ENCODE data around the gene TBC1D24.
"Not testable (repeated sequence)": the region's sequence is repeated elsewhere in the genome, so short reads cannot be mapped to it uniquely, and the experiment has no call there.

TBC1D24 gene

GRCh38 chr16:2533912-2534311, 59.0 kb downstream of the TBC1D24 start:
- no peak for DNase-seq

DNA sequence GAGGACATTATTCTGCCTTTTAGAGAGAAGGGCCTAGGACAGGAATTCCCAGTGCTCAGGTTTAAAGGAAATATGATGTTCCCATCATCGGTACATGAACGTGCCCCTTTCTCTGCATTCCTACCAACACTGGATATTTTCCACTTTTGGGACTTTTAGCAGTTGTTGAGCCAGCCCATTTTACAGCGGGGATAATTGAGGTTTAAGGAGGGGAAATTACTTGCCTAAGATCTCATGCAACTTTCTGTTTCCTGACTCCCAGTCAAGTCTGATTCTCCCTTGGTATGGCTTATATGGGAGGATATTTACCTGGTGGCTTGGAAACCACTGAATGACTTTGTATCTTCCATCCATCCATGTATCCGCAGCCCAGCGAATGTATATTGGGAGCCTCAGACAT, 59.4 kb downstream of the TBC1D24 start:
- DNase-seq, result not testable (repeated sequence)

DNA sequence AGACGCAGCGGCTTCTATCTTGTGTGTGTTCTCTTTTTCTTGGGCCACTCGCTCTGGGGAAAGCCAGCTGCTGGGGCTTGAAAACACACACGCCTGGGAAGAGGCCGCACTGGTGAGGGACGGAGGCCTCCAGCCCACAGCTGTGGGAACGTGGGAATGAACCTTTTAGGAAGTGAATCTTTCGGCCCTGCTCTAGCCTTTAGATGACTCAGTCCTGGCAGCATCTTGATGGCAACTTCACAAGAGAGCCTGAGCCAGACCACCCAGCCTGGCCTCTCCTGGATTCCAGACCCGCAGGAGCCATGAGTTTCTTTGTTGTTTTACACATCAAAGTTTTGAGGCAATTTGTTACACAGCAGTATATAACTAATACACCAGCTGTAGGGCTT, 60.7 kb downstream of the TBC1D24 start:
- DNase-seq, result no peak

GRCh38 chr16:2537451-2538379, 62.8 kb downstream of the TBC1D24 start, which contains the start of gene PDPK1:
Gene PDPK1 (plus strand): TSS chr16:2538021. CDS start chr16:2538113, 92 bp downstream.
- peak; percentile 84 to 90 for DNase-seq

- DNase-seq, result not testable (repeated sequence)
Observed at GRCh38 chr16:2539192-2539844, 64.4 kb downstream of the TBC1D24 start.

DNA sequence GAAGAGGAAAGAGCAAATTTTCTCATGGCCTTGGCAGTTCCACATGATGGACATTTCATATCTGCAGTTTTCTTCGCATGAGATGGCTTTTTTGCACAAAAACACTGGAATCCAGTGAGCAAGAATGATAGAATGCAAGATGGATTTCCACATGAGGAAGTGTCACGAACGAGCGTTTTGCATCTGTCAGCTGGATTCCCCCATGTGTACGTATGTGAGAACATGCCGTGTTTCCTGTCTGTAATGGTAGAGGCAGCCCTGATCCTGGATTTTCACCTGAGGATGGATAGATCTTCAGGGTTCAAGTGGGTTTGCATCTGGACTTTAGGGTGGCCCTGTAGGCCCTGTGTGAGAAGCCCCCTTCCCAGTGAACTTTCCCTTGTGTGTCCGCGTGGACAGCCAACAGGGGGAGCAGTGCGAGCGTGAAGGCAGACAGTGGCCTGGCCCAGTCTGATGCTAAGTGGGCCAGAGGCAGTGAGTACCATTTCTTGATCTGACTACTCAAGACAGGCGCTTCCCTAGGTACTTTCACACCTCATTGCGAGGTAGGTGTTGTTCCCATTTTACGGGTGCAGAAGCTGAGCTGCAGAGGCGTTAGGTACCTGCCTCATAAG, 65.0 kb downstream of the TBC1D24 start:
- DNase-seq, result not testable (repeated sequence)

DNA sequence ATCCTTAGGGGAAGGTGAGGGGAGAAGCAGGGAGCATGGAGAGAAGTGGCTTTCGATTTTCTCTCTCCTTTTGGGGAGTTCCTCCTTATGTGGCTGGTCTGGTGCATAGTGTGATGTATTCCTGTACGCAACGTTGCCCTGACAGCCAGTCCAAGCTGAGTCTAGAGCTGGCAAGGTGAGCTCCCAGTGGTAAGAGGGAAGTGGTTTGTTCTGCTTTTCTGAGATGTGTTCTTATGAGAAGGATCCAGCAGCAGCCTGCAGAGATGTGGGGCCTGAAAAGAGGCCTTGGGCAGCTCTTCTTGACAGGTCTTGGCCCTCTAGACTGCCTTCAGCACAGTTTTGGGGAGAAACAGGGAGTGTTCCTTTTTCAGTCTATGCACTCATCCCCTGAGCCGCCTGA, 66.0 kb downstream of the TBC1D24 start:
- not testable (repeated sequence) for DNase-seq

GRCh38 chr16:2541409-2541808, 66.5 kb downstream of the TBC1D24 start:
- not testable (repeated sequence) for DNase-seq

DNA sequence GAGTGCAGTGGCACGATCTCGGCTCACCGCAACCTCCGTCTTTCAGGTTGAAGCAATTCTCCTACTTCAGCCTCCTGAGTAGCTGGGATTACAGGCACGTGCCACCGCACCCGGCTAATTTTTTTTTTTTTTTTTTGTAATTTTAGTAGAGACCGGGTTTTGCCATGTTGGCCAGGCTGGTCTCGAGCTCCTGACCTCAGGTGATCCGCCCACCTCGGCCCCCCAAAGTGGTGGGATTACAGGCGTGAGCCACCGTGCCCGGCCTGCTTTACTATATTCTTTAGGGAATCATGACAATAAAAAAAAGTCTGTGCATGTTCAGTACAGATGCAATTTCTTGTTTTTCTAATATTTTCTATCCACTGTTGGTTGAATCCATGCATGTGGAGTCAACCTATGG, 68.8 kb downstream of the TBC1D24 start:
- DNase-seq, result not testable (repeated sequence)

DNA sequence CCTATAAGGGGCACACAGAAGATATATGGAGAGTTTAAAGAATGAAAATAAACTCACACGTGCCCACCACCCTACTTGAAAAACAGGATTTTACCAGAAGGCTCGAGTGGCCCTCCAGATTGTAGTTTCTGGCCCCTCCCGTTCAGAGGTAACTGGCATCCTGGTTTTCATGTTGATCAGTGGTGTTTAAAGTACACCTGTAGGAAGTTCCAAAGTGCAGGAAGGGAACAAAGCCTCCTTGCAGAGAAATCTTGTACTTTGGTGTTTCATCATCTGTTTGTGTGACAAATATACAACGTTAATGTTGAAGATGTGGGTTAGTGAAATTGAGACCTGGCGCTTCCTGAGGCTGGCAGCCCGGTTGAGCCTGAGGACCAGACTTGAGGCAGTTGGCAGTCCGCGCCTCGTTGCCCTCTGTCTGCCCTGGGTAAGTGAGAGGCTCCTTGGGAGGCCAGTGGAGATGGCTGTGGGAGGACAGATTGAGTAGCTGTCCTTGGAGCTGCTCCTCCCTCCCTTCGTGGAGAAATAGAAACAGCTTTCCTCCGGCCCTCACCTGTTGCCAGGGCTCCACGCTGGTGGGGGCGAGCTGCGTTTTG, 75.5 kb downstream of the TBC1D24 start:
- DNase-seq, result not testable (repeated sequence)

GRCh38 chr16:2551420-2551889, 76.5 kb downstream of the TBC1D24 start:
- not testable (repeated sequence) for DNase-seq

DNA sequence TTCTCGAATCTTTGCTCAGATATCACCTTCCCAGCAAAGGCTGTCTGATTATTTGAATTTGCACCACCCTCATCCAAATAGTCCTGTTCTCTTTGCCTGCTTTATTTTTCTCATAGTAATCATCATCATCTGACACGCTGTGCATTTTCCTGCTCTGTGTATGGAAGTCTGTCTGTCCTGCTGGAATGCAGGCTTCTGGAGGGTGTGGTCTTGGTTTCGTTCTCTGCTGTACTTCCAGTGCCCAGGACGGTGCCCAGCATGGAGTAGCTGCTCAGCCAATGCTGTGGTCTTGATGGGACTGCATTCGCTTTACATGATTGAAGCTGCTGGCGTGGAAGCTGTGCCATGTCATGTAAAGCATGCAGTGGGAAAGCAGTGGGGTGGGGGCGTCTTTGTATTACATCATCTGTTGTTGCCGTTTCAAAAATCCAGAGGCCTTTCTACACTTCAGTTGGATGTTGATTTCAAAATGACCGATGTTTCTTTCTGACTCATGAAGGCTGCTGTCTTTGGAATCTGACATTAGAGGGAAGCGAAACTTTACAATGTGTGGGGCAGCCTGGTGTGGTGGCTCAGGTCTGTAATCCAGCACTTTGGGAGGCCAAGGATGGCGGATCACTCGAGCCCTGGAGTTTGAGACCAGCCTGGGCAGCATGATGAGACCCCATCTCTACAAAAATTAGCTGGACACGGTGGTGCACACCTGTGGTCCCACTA, 79.9 kb downstream of the TBC1D24 start:
- DNase-seq, result not testable (repeated sequence)

Data from SHP77 (cell line).